ENCODE results near the gene KCTD19.
"Not testable (repeated sequence)": the region's sequence is repeated elsewhere in the genome, so short reads cannot be mapped to it uniquely, and the experiment has no call there.

The KCTD19 gene

DNA sequence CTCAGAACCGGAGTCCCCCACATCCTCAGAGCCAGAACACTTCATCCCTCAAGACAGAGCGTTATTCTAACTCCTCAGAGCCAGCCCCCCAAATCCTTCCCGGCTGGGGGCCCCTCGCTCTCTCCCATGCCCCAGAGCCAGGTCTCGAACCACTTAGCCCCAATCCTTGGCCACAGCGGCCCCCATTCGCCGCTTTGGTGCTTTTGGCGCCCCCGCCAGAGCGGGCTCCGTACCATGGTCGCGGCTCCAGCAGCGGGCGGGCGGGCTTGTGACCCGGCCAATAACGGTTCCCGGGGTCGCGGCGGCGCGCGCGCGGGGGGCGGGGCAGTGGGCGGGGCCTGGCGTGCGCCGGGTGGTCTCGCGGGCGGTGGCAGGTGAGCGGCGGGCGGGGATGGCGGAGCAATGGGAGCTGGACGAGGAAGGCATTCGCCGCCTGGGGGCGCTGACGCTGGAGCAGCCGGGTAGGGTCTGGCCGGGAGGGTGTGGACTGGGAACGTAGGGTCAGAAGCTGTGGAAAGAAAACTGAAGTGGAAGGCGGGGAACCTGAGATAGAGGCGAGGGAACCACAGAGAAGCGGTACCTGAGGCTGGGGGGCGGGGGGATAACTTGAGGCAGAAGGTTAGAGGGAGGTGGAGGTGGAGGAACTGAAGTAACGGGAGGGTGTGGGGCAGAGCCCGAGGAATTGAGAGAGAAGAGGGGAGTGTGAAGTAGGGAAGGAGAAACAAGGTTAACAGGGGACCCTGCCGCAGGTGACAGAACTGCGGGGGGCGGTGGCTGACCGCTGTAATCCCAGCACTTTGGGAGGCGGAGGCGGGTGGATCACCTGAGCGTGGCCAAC, at the start of gene KCTD19, which contains the start of gene LRRC36:
KCTD19 (minus strand) TSS at position 270 of the 838 bp plus-strand sequence; CDS start at position 236, 34 bp downstream.
LRRC36 (plus strand) TSS at position 344 of the 838 bp plus-strand sequence; CDS start at position 392, 48 bp downstream.
- peak within 1 kb of the TSS in 1 of 2 donors; percentile 42 for H3K9ac ChIP-seq (ENCODE audit: low read length in 2 of 2)

DNA sequence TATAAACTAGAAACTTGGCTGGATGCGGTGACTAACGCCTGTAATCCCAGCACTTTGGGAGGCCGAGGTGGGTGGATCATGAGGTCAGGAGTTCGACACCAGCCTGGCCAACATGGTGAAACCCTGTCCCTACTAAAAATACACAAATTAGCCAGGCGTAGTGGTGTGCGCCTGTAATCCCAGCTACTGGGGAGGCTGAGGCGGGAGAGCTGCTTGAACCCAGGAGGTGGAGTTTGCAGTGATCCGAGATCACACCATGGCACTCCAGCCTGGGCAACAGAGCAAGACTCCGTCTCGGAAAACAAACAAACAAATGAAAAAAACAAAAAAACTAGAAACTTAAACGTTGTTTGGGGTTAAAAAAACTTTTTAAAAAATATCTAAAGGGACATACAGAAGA, 49.5 kb upstream of the KCTD19 start:
- H3K4me3 ChIP-seq (ENCODE audit: low read length in 2 of 2); H3K4me1 ChIP-seq (ENCODE audit: control insufficient read depth, insufficient read depth, low read length); H3K27me3 ChIP-seq (ENCODE audit: control insufficient read depth in 1 of 2, insufficient read depth in 2 of 2, low read length in 2 of 2): not testable (repeated sequence)

More for the DNA sequence above, at the start of gene KCTD19, which contains the start of gene LRRC36:
- Histone ChIP-seq H3K4me1 (ENCODE audit: control insufficient read depth, insufficient read depth, low read length) (peaks cover 5% of the 10 kb centered on the region), H3K27me3 (ENCODE audit: control insufficient read depth in 1 of 2, insufficient read depth in 2 of 2, low read length in 2 of 2) (peaks cover 15 to 17% of the 10 kb centered on the region in 2 donors), H3K27ac (ENCODE audit: low read length) (no peak within 1 kb of the TSS), H3K4me3 (ENCODE audit: low read length in 2 of 2) (peak within 1 kb of the TSS; percentile 25 to 69), H3K9me3 (ENCODE audit: control insufficient read depth in 2 of 2, low read length in 2 of 2) (no peaks in the 10 kb centered on the region), H3K36me3 (ENCODE audit: control insufficient read depth in 2 of 2, insufficient read depth in 2 of 2, low read length in 2 of 2) (no peaks in the 10 kb centered on the region)

DNA sequence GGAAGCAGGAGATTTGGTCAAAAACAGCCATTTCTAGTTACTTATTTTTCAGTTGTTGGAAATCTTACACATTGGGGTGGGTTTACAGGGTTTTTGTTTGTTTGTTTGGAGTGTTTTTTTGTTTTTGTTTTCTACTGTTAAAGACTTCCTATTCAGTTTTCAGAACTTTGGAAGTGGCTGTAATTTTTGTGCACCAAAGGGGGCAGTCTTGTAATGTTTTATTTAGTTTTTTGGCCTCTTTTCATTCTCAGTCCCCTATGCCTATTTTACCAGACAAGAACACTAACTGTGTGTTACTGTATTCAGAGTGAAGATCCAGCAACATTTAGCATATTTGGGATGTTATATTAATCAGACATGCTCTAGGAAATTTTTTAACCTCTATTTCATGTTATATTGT, 46.1 kb upstream of the KCTD19 start:
- no peaks in the 10 kb centered on the region for H3K9me3 ChIP-seq (ENCODE audit: control insufficient read depth in 2 of 2, low read length in 2 of 2)
- no peaks in the 10 kb centered on the region for H3K36me3 ChIP-seq (ENCODE audit: control insufficient read depth in 2 of 2, insufficient read depth in 2 of 2, low read length in 2 of 2)
- H3K9ac ChIP-seq (ENCODE audit: low read length in 2 of 2): no peak overlapping the region
- H3K4me3 ChIP-seq (ENCODE audit: low read length in 2 of 2): no peak overlapping the region
- H3K27ac ChIP-seq (ENCODE audit: low read length): no peak overlapping the region
- no peaks in the 10 kb centered on the region for H3K4me1 ChIP-seq (ENCODE audit: control insufficient read depth, insufficient read depth, low read length)
- peaks cover 0 to 4% of the 10 kb centered on the region in 2 donors for H3K27me3 ChIP-seq (ENCODE audit: control insufficient read depth in 1 of 2, insufficient read depth in 2 of 2, low read length in 2 of 2)

More for the DNA sequence above, 49.5 kb upstream of the KCTD19 start:
- H3K36me3 ChIP-seq (ENCODE audit: control insufficient read depth in 2 of 2, insufficient read depth in 2 of 2, low read length in 2 of 2); H3K27ac ChIP-seq (ENCODE audit: low read length); H3K9ac ChIP-seq (ENCODE audit: low read length in 2 of 2); H3K9me3 ChIP-seq (ENCODE audit: control insufficient read depth in 2 of 2, low read length in 2 of 2): not testable (repeated sequence)

DNA sequence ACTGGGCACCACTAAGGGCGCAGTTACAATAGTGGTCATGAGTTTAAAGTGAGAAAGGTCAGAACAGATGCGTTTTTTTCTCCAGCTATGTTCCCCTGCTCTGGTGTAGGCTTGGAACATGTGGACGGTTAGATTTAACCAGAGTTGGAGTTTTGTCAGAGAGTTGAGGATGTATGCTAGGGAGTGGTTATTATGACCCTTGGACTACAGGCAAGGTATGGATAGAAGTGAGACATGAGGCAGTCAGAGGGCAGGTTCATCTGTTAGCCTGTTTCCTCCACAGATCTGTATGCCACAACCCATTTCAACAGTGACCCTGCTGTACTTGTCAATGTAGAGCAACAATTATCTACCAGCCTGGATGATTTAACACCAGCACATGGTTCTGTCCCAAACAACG, 44.1 kb upstream of the KCTD19 start:
- Histone ChIP-seq H3K9me3 (ENCODE audit: control insufficient read depth in 2 of 2, low read length in 2 of 2) (no peaks in the 10 kb centered on the region), H3K9ac (ENCODE audit: low read length in 2 of 2) (no peak overlapping the region), H3K36me3 (ENCODE audit: control insufficient read depth in 2 of 2, insufficient read depth in 2 of 2, low read length in 2 of 2) (no peaks in the 10 kb centered on the region), H3K27me3 (ENCODE audit: control insufficient read depth in 1 of 2, insufficient read depth in 2 of 2, low read length in 2 of 2) (peaks cover 0 to 4% of the 10 kb centered on the region in 2 donors), H3K4me3 (ENCODE audit: low read length in 2 of 2) (no peak overlapping the region), H3K4me1 (ENCODE audit: control insufficient read depth, insufficient read depth, low read length) (no peaks in the 10 kb centered on the region), H3K27ac (ENCODE audit: low read length) (no peak overlapping the region)

DNA sequence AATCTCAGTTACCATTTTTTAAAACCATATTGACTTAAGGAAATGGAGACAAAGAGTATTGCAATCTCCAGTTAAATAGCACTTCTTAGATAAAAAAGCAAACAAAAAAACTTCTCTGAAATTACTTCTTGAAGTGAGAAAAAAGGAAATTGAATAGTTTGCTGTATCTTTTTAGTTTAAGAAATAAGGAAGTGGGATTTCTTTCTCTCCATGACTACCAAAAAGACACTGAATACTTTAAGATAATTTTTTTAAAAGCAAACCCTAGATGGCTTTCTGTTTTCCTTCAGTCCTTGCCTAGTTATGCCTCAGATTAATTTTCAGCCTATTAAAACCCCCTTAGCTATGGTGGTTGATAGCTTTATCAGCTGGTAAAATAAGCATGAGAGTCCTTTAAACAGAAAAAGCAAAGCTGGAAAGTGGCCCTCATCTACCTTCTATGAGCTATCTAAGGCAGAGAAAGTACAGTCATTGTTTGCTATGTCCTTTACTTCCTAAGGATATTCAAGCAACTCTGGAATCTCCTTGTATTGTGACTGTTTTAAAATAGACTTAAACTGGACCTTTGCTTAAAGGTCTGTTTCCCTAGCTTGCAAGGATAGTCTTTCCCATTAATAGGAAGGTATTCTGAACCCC, 38.2 kb upstream of the KCTD19 start:
- H3K27me3 ChIP-seq (ENCODE audit: control insufficient read depth in 1 of 2, insufficient read depth in 2 of 2, low read length in 2 of 2): peaks cover 0 to 4% of the 10 kb centered on the region in 2 donors
- no peaks in the 10 kb centered on the region for H3K4me1 ChIP-seq (ENCODE audit: control insufficient read depth, insufficient read depth, low read length)
- H3K9me3 ChIP-seq (ENCODE audit: control insufficient read depth in 2 of 2, low read length in 2 of 2): no peaks in the 10 kb centered on the region
- no peaks in the 10 kb centered on the region for H3K36me3 ChIP-seq (ENCODE audit: control insufficient read depth in 2 of 2, insufficient read depth in 2 of 2, low read length in 2 of 2)
- H3K9ac ChIP-seq (ENCODE audit: low read length in 2 of 2): no peak overlapping the region
- no peak overlapping the region for H3K27ac ChIP-seq (ENCODE audit: low read length)
- H3K4me3 ChIP-seq (ENCODE audit: low read length in 2 of 2): no peak overlapping the region

DNA sequence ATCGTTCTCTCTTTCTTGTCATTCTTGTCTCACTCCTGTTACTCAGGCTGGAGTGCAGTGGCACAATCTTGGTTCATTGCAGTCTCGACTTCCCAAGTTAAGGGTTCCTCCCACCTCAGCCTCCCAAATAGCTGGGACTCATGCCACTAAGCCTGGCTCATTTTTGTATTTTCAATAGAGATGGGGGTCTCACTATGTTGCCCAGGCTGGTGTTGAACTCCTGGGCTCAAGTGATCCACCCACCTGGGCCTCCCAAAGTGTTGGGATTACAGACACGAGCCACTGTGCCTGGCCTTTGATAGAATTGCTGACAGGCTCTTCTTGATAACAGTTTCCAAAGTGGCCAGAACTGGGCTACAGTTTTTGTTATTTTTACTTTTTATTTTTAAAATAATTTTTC, 34.5 kb upstream of the KCTD19 start:
- Histone ChIP-seq H3K4me1 (ENCODE audit: control insufficient read depth, insufficient read depth, low read length) (no peaks in the 10 kb centered on the region), H3K36me3 (ENCODE audit: control insufficient read depth in 2 of 2, insufficient read depth in 2 of 2, low read length in 2 of 2) (no peaks in the 10 kb centered on the region), H3K4me3 (ENCODE audit: low read length in 2 of 2) (no peak overlapping the region), H3K27ac (ENCODE audit: low read length) (no peak overlapping the region), H3K9me3 (ENCODE audit: control insufficient read depth in 2 of 2, low read length in 2 of 2) (no peaks in the 10 kb centered on the region), H3K27me3 (ENCODE audit: control insufficient read depth in 1 of 2, insufficient read depth in 2 of 2, low read length in 2 of 2) (no peaks in the 10 kb centered on the region), H3K9ac (ENCODE audit: low read length in 2 of 2) (no peak overlapping the region)

DNA sequence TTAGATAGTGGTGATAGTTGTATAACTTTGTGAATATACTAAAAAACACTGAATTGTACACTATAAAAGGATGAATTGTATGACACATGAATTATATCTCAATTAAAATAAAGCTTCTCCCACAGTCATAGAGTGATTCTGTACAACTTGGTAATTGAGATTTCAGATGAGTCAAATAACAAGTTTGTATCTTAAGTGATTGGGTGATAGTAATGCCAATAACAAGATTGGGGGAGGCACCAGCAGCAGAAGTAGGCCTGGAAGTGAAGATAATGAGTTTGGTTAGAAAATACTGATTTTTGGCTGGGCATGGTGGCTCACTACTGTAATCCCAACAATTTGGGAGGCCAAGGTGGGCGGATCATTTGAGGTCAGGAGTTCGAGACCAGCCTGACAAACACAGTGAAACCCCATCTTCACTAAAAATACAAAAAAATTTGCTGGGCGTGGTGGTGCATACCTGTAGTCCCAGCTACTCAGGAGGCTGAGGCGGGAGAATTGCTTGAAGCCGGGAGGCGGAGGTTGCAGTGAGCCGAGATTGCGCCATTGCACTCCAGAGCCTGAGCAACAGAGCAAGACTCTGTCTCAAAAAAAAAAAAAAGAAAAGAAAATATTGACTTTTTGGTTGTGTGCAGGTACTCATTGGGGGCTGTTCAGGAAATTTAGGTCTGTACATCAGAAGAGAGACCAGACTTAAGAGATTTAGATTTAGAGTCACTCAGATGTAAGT, 33.2 kb upstream of the KCTD19 start:
- not testable (repeated sequence) for H3K4me1 ChIP-seq (ENCODE audit: control insufficient read depth, insufficient read depth, low read length); H3K4me3 ChIP-seq (ENCODE audit: low read length in 2 of 2); H3K9ac ChIP-seq (ENCODE audit: low read length in 2 of 2); H3K27ac ChIP-seq (ENCODE audit: low read length); H3K27me3 ChIP-seq (ENCODE audit: control insufficient read depth in 1 of 2, insufficient read depth in 2 of 2, low read length in 2 of 2); H3K36me3 ChIP-seq (ENCODE audit: control insufficient read depth in 2 of 2, insufficient read depth in 2 of 2, low read length in 2 of 2); H3K9me3 ChIP-seq (ENCODE audit: control insufficient read depth in 2 of 2, low read length in 2 of 2)

DNA sequence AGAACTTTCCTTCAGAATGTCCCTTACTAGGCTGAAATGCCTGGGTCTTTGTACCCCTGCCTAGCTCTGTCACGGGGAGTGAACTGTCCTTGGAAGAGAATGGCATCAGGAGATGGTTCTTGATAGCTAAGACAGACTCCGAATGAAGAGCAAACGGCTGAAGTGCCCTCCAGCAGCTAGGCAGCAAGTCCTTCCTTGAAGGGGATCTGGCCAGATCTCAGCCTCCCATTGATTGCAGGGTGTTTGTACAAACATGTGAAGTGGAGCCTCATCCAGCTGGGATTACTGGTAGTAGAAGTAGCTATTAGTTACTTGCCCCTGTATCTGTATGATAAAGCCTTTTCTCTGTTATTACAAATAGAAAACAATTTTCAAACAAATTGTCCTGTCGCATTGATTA, 31.0 kb upstream of the KCTD19 start:
- Histone ChIP-seq H3K4me3 (ENCODE audit: low read length in 2 of 2) (no peak overlapping the region), H3K36me3 (ENCODE audit: control insufficient read depth in 2 of 2, insufficient read depth in 2 of 2, low read length in 2 of 2) (no peaks in the 10 kb centered on the region), H3K9ac (ENCODE audit: low read length in 2 of 2) (no peak overlapping the region), H3K27ac (ENCODE audit: low read length) (no peak overlapping the region), H3K4me1 (ENCODE audit: control insufficient read depth, insufficient read depth, low read length) (no peaks in the 10 kb centered on the region), H3K9me3 (ENCODE audit: control insufficient read depth in 2 of 2, low read length in 2 of 2) (no peaks in the 10 kb centered on the region), H3K27me3 (ENCODE audit: control insufficient read depth in 1 of 2, insufficient read depth in 2 of 2, low read length in 2 of 2) (peaks cover 0 to 3% of the 10 kb centered on the region in 2 donors)

DNA sequence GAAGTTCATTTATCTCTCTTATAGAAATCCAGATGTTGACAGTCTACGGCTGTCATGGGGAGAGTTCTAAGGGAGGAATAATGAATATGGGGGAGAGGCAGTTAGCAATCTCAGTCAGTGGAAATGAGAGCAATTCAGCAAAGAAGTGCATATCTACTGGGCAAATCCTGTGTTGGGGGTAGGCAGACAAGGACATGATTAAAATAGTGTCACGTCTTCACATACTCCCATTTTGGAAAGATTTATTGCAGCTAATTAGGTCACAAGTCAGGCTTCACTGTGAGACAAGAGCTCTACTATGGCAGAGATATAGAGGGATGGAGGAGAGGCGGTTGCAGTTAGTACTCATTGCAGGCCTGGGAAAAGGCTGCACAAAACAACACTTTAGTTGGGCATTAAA, 29.9 kb upstream of the KCTD19 start:
- Histone ChIP-seq H3K27ac (ENCODE audit: low read length) (no peak overlapping the region), H3K27me3 (ENCODE audit: control insufficient read depth in 1 of 2, insufficient read depth in 2 of 2, low read length in 2 of 2) (peaks cover 0 to 3% of the 10 kb centered on the region in 2 donors), H3K4me3 (ENCODE audit: low read length in 2 of 2) (no peak overlapping the region)

DNA sequence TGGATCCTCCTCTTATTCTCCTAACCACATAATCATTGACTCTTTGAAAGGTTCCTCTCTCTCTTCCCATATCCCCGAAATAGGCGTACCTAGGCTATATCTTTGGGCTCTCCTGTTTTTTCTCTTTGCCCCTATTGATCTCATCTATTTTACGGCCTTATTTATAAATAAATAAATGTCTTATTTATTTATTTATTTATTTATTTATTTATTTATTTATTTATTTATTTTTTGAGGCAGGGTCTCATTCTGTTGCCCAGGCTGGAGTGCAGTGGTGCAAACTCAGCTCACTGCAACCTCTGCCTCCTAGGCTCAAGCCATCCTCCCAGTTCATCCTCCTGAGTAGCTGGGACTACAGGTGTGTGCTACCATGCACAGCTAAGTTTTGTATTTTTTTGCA, 25.9 kb upstream of the KCTD19 start:
- not testable (repeated sequence) for H3K27me3 ChIP-seq (ENCODE audit: control insufficient read depth in 1 of 2, insufficient read depth in 2 of 2, low read length in 2 of 2); H3K36me3 ChIP-seq (ENCODE audit: control insufficient read depth in 2 of 2, insufficient read depth in 2 of 2, low read length in 2 of 2); H3K9ac ChIP-seq (ENCODE audit: low read length in 2 of 2); H3K4me3 ChIP-seq (ENCODE audit: low read length in 2 of 2); H3K27ac ChIP-seq (ENCODE audit: low read length); H3K9me3 ChIP-seq (ENCODE audit: control insufficient read depth in 2 of 2, low read length in 2 of 2); H3K4me1 ChIP-seq (ENCODE audit: control insufficient read depth, insufficient read depth, low read length)

More for the DNA sequence above, 29.9 kb upstream of the KCTD19 start:
- H3K9ac ChIP-seq (ENCODE audit: low read length in 2 of 2): no peak overlapping the region
- H3K36me3 ChIP-seq (ENCODE audit: control insufficient read depth in 2 of 2, insufficient read depth in 2 of 2, low read length in 2 of 2): no peaks in the 10 kb centered on the region
- no peaks in the 10 kb centered on the region for H3K4me1 ChIP-seq (ENCODE audit: control insufficient read depth, insufficient read depth, low read length)
- H3K9me3 ChIP-seq (ENCODE audit: control insufficient read depth in 2 of 2, low read length in 2 of 2): no peaks in the 10 kb centered on the region
